Suprapubic skin (tissue), 4 donors: Measurements from ENCODE around the gene OR2J1.

Experiments
- POLR2A ChIP-seq, 2 donors: fragments of 450-650 bp; IDR thresholded peaks; one replicate each; pipeline ENCODE4 v1.6.1; 2017; ENCODE audit warnings: antibody characterized with exemption in 2 of 2, mild to moderate bottlenecking in 2 of 2, moderate library complexity in 2 of 2
- POLR2AphosphoS5 ChIP-seq, 3 donors: sonication (generic); formaldehyde crosslinking; IDR thresholded peaks; one replicate each; pipeline ENCODE4 v1.6.1; 2017; ENCODE audit warnings: antibody characterized with exemption in 3 of 3
- TF ChIP-seq, protein P1 (sequence below), 2 donors: fragments of 200-600 bp in 1 of 2; fragments of 450-650 bp in 1 of 2; sonication (generic) in 1 of 2; IDR thresholded peaks; one replicate each; pipeline ENCODE4 v1.5.1; 2016 to 2019; ENCODE audit warnings: antibody characterized with exemption in 2 of 2, mild to moderate bottlenecking in 1 of 2, moderate library complexity in 1 of 2

DNA sequence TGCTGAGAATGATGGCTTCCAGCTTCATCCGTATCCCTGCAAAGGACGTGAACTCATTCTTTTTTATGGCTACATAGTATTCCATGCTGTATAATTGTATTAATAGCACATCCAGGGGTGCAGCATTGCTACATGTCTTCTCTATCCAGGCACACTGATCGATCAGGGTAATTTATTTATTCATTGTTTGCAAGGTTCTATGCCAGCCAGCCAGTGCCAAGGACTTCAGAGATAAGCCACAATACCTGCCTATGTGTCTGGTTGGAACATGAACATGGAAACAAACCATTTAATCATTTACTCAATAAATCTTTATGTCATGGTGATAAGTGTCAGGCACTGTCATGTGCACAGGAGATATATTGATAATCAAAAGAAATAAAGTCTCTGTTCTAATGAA, 6.3 kb upstream of the OR2J1 start:
- TF ChIP-seq POLR2A (IDR thresholded peaks at IDR 0.05) = no peak
- TF ChIP-seq, protein P1, sequence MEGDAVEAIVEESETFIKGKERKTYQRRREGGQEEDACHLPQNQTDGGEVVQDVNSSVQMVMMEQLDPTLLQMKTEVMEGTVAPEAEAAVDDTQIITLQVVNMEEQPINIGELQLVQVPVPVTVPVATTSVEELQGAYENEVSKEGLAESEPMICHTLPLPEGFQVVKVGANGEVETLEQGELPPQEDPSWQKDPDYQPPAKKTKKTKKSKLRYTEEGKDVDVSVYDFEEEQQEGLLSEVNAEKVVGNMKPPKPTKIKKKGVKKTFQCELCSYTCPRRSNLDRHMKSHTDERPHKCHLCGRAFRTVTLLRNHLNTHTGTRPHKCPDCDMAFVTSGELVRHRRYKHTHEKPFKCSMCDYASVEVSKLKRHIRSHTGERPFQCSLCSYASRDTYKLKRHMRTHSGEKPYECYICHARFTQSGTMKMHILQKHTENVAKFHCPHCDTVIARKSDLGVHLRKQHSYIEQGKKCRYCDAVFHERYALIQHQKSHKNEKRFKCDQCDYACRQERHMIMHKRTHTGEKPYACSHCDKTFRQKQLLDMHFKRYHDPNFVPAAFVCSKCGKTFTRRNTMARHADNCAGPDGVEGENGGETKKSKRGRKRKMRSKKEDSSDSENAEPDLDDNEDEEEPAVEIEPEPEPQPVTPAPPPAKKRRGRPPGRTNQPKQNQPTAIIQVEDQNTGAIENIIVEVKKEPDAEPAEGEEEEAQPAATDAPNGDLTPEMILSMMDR (IDR thresholded peaks at IDR 0.05) = no peak
- no peak for TF ChIP-seq POLR2AphosphoS5 (IDR thresholded peaks at IDR 0.05)
